Amniotic stem cell (primary cell): ENCODE measurements around the gene AFG1L.
"Not testable (repeated sequence)": the region's sequence is repeated elsewhere in the genome, so short reads cannot be mapped to it uniquely, and the experiment has no call there.

Source experiments
- DNase-seq: peaks from one replicate; lab custom pipeline; 2025; lab: John Stamatoyannopoulos, UW

Gene AFG1L

GRCh38 chr6:108353853-108354252 lies 59.0 kb downstream of the AFG1L start:
- no peak for DNase-seq

- no peak for DNase-seq
Observed at GRCh38 chr6:108355120-108355519, 60.3 kb downstream of the AFG1L start.

- DNase-seq = no peak
Observed at GRCh38 chr6:108355890-108356289, 61.0 kb downstream of the AFG1L start.

- DNase-seq = no peak
Observed at GRCh38 chr6:108359901-108360882, 65.3 kb downstream of the AFG1L start.

- DNase-seq = no peak
Observed at GRCh38 chr6:108360919-108361311, 66.1 kb downstream of the AFG1L start.

GRCh38 chr6:108361312-108361932 lies 66.6 kb downstream of the AFG1L start:
- DNase-seq = no peak

- no peak for DNase-seq
Observed at GRCh38 chr6:108362455-108362854, 67.6 kb downstream of the AFG1L start.

GRCh38 chr6:108363113-108363512 lies 68.3 kb downstream of the AFG1L start:
- no peak for DNase-seq

GRCh38 chr6:108363889-108364313 lies 69.0 kb downstream of the AFG1L start:
- DNase-seq = no peak

GRCh38 chr6:108364470-108364869 lies 69.6 kb downstream of the AFG1L start:
- no peak for DNase-seq

- DNase-seq = no peak
Observed at GRCh38 chr6:108365478-108365877, 70.6 kb downstream of the AFG1L start.

- no peak for DNase-seq
Observed at GRCh38 chr6:108366236-108366635, 71.4 kb downstream of the AFG1L start.

GRCh38 chr6:108368431-108369030 lies 73.7 kb downstream of the AFG1L start:
- no peak for DNase-seq

- DNase-seq = no peak
Observed at GRCh38 chr6:108380876-108381275, 86.0 kb downstream of the AFG1L start.

GRCh38 chr6:108383981-108384380 lies 89.1 kb downstream of the AFG1L start:
- DNase-seq = no peak

GRCh38 chr6:108389190-108389589 lies 94.3 kb downstream of the AFG1L start:
- DNase-seq = not testable (repeated sequence)

- DNase-seq = no peak
Observed at GRCh38 chr6:108395297-108395696, 100.4 kb downstream of the AFG1L start.

GRCh38 chr6:108403236-108403635 lies 108.4 kb downstream of the AFG1L start:
- no peak for DNase-seq

- DNase-seq = no peak
Observed at GRCh38 chr6:108406943-108407342, 112.1 kb downstream of the AFG1L start.

GRCh38 chr6:108407904-108408827 lies 113.3 kb downstream of the AFG1L start:
- DNase-seq = no peak

GRCh38 chr6:108408861-108409260 lies 114.0 kb downstream of the AFG1L start:
- DNase-seq = no peak
